SK-N-SH treated with all-trans-retinoic acid at 6 μM for 48 hours (cell line): ENCODE results near the gene PLCB4.

Experiments used
- ATAC-seq: fragments of 200-7000 bp; cut with Tn5 transposase; 3 replicates; pipeline ENCODE4 v1.9.1; 2020; ENCODE audit warnings: mild to moderate bottlenecking, moderate library complexity
- ARNTL ChIP-seq: fragments of 450-650 bp; formaldehyde crosslinking; IDR thresholded peaks from 2 replicates; pipeline ENCODE4 v1.5.0; 2020; ENCODE audit warnings: low read depth, mild to moderate bottlenecking, moderate library complexity, borderline replicate concordance
- BACH2 ChIP-seq: fragments of 250-450 bp; sonication (Bioruptor Pico); IDR thresholded peaks from 2 replicates; pipeline ENCODE4 v1.9.0; 2021; ENCODE audit warnings: mild to moderate bottlenecking, borderline replicate concordance
- CSDC2 ChIP-seq: fragments of 250-450 bp; sonication (Bioruptor Pico); IDR thresholded peaks from 2 replicates; pipeline ENCODE4 v1.5.0; 2020; ENCODE audit warnings: mild to moderate bottlenecking, moderate library complexity
- ESRRG ChIP-seq: fragments of 250-450 bp; sonication (Bioruptor Pico); IDR thresholded peaks from 2 replicates; pipeline ENCODE4 v1.6.1; 2021; ENCODE audit warnings: mild to moderate bottlenecking
- GLIS3 ChIP-seq: fragments of 250-450 bp; sonication (Bioruptor Pico); IDR thresholded peaks from 2 replicates; pipeline ENCODE4 v1.5.0; 2020; ENCODE audit warnings: mild to moderate bottlenecking, moderate library complexity
- ISL1 ChIP-seq: fragments of 250-450 bp; sonication (Bioruptor Pico); IDR thresholded peaks from 2 replicates; pipeline ENCODE4 v2.1.2; 2022; ENCODE audit warnings: mild to moderate bottlenecking, moderate library complexity
- OSR1 ChIP-seq: fragments of 250-450 bp; sonication (Bioruptor Pico); IDR thresholded peaks from 2 replicates; pipeline ENCODE4 v1.8.0; 2022; ENCODE audit warnings: moderate library complexity, mild to moderate bottlenecking, inconsistent platforms
- PPARA ChIP-seq: fragments of 250-450 bp; sonication (Bioruptor Pico); IDR thresholded peaks from 2 replicates; pipeline ENCODE4 v1.5.0; 2020; ENCODE audit warnings: mild to moderate bottlenecking, borderline replicate concordance
- RARB ChIP-seq: fragments of 250-450 bp; sonication (Bioruptor Pico); IDR thresholded peaks from 2 replicates; pipeline ENCODE4 v1.8.0; 2021; ENCODE audit warnings: mild to moderate bottlenecking, moderate library complexity
- SNAI2 ChIP-seq: fragments of 250-450 bp; sonication (Bioruptor Pico); IDR thresholded peaks from 2 replicates; pipeline ENCODE4 v1.5.0; 2020; ENCODE audit warnings: mild to moderate bottlenecking, moderate library complexity
- TCF4 ChIP-seq: fragments of 250-450 bp; sonication (Bioruptor Pico); IDR thresholded peaks from 2 replicates; pipeline ENCODE4 v1.8.0; 2021; ENCODE audit warnings: mild to moderate bottlenecking, moderate library complexity, borderline replicate concordance
- TOX ChIP-seq: fragments of 250-450 bp; sonication (Bioruptor Pico); IDR thresholded peaks from 2 replicates; pipeline ENCODE4 v1.8.0; 2021; ENCODE audit warnings: mild to moderate bottlenecking, moderate library complexity, borderline replicate concordance
- ZC3H10 ChIP-seq: fragments of 250-450 bp; sonication (Bioruptor Pico); IDR thresholded peaks from 2 replicates; pipeline ENCODE4 v1.5.1; 2021; ENCODE audit warnings: mild to moderate bottlenecking, moderate library complexity
- ZFP3 ChIP-seq: fragments of 250-450 bp; sonication (Bioruptor Pico); IDR thresholded peaks from 2 replicates; pipeline ENCODE4 v1.5.0; 2020; ENCODE audit warnings: mild to moderate bottlenecking, moderate library complexity
- ZFP30 ChIP-seq: fragments of 450-650 bp; formaldehyde crosslinking; IDR thresholded peaks from 2 replicates; pipeline ENCODE4 v1.5.0; 2022; ENCODE audit warnings: mild to moderate bottlenecking, moderate library complexity
- ZNF565 ChIP-seq: fragments of 450-650 bp; formaldehyde crosslinking; conservative IDR thresholded peaks from 2 replicates; pipeline ENCODE4 v1.5.0; 2020; ENCODE audit warnings: low read depth, mild to moderate bottlenecking, moderate library complexity
- TF ChIP-seq, protein P1 (sequence below): fragments of 250-450 bp; sonication (Bioruptor Pico); IDR thresholded peaks from 2 replicates; pipeline ENCODE4 v1.5.1; 2020; ENCODE audit warnings: low read depth, mild to moderate bottlenecking, moderate library complexity
- TF ChIP-seq, protein P2 (sequence below): fragments of 250-450 bp; sonication (Bioruptor Pico); IDR thresholded peaks from 2 replicates; pipeline ENCODE4 v1.5.1; 2021; ENCODE audit warnings: mild to moderate bottlenecking, moderate library complexity
- TF ChIP-seq, protein P3 (sequence below): fragments of 250-450 bp; sonication (Bioruptor Pico); IDR thresholded peaks from 2 replicates; pipeline ENCODE4 v1.5.0; 2020; ENCODE audit warnings: mild to moderate bottlenecking, moderate library complexity
- TF ChIP-seq, protein P4 (sequence below): fragments of 250-450 bp; sonication (Bioruptor Pico); IDR thresholded peaks from 2 replicates; pipeline ENCODE4 v1.8.0; 2021; ENCODE audit warnings: low read depth, mild to moderate bottlenecking, moderate library complexity, borderline replicate concordance

Gene PLCB4

DNA sequence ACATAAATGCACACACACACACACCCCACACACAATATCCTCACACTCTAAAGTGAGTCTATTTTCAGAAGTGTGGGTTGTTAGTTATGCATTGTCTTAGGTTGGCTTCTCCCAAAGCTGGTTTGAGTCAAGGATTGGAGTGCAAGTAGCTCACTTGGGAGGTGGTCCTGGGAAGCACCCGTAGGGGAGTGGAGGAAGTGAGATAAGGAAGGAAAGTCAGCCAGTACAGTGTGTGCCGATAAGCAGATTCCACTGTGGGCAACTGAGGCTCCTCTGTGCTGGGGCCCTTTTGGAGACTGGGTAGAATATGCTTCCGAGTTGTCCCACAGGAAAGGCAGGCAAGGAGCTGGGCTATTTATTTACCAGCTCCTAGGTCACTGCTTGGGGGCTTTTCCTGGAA lies 67.2 kb downstream of the PLCB4 start (continued):
- TF ChIP-seq, protein P1, sequence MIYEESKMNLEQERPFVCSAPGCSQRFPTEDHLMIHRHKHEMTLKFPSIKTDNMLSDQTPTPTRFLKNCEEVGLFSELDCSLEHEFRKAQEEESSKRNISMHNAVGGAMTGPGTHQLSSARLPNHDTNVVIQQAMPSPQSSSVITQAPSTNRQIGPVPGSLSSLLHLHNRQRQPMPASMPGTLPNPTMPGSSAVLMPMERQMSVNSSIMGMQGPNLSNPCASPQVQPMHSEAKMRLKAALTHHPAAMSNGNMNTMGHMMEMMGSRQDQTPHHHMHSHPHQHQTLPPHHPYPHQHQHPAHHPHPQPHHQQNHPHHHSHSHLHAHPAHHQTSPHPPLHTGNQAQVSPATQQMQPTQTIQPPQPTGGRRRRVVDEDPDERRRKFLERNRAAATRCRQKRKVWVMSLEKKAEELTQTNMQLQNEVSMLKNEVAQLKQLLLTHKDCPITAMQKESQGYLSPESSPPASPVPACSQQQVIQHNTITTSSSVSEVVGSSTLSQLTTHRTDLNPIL, result no peak
- TF ChIP-seq RARB (no peak), ARNTL (no peak), ZFP30 (no peak)

DNA sequence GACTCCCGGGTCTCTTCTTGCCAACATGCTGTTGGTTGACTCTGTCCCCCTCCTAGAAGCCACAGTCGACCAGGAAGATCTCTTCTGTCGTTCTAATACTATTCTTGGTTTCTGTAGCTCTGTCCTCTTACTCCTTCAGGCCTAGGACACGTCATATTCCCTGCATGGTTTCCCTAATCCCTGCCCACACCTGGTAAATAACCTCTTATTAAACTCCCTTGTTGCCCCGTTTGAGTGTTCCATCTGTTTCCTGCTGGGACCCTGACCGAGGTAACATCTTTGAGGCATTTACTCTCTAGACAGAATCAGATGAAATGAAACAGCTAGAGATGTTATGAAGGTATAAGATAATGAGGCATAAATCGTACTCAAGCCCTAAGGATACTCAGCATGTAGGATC lies 68.1 kb downstream of the PLCB4 start:
- no peak for TF ChIP-seq CSDC2 (CRISPR knock-in tag)
- TF ChIP-seq BACH2 (CRISPR knock-in tag), result no peak
- no peak for TF ChIP-seq ARNTL
- TF ChIP-seq, protein P1, result no peak
- TF ChIP-seq, all 23 proteins: peak for 0
- no peak for ATAC-seq

DNA sequence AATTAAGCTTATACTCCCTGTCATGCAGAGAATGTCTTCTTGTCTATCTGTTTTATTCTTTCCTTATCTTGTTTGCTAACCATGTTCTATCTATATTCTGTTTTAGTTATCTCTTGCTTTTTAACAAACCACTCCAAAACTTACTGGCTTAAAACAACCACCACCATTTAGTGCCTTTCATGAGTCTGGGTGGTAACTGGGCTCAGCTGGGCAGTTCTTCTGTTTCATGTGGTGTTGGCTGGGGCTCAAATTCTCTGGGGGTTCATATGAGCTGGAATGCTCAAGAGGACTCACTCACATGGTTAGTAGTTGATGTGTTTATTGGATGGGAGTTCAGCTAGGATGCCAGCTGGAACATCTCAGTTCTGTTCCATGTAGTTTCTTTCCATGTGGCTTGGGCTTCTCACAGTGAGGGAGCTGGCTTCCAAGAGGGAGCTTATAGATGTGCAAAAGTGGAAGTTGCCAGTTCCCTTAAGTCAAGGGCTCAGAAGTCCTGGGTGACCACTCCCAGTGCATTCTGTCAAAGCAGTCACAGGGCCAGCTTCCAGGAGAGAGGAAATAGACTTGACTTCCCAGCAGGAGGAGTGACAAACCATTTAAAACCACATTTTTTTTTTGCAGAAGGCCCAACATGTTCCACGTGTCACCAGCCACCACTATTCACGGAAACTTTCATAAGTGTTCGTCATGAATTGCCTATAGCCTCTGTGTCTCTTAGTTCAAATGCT lies 70.4 kb downstream of the PLCB4 start:
- TF ChIP-seq ZC3H10 (CRISPR knock-in tag) (no peak), ISL1 (CRISPR knock-in tag) (no peak), RARB (no peak), TOX (CRISPR knock-in tag) (no peak), TCF4 (CRISPR knock-in tag) (no peak), ZFP30 (no peak), ZFP3 (no peak), GLIS3 (CRISPR knock-in tag) (no peak), SNAI2 (CRISPR knock-in tag) (no peak), OSR1 (CRISPR knock-in tag) (no peak)
- ATAC-seq, result no peak

DNA sequence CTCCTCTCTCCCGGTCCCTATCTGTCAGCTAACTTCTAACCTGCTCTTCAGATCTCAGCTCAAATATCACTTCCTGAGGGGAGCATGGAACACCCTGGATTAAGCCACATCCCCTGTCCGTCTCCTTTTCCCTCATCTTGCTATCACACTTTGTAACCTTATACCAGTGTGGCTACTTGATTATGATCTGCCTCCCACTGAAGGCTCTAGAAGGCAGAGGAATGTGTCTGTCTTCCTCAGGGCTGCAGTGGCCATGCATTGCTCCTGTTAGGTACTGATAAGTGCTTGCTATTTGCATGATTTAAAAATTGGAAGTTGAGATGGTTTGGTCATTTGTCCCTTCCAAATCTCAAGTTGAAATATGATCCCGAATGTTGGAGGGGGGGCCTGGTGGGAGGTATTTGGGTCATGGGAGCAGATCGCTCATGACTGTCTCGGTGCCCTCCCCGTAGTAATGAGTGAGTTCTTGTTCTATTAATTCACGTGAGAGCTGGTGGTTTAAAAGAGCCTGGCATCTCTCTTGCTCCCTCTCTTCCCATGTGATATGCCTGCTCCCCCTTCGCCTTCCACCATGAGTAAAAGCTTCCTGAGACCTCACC lies 71.4 kb downstream of the PLCB4 start:
- ATAC-seq, result no peak
- TF ChIP-seq, protein P2, sequence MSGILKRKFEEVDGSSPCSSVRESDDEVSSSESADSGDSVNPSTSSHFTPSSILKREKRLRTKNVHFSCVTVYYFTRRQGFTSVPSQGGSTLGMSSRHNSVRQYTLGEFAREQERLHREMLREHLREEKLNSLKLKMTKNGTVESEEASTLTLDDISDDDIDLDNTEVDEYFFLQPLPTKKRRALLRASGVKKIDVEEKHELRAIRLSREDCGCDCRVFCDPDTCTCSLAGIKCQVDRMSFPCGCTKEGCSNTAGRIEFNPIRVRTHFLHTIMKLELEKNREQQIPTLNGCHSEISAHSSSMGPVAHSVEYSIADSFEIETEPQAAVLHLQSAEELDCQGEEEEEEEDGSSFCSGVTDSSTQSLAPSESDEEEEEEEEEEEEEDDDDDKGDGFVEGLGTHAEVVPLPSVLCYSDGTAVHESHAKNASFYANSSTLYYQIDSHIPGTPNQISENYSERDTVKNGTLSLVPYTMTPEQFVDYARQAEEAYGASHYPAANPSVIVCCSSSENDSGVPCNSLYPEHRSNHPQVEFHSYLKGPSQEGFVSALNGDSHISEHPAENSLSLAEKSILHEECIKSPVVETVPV (CRISPR knock-in tag), result no peak
- no peak for TF ChIP-seq SNAI2 (CRISPR knock-in tag)
- no peak for TF ChIP-seq ISL1 (CRISPR knock-in tag)
- TF ChIP-seq, protein P1, result no peak
- no peak for TF ChIP-seq PPARA (CRISPR knock-in tag)
- TF ChIP-seq ARNTL, result no peak
- TF ChIP-seq, protein P3, sequence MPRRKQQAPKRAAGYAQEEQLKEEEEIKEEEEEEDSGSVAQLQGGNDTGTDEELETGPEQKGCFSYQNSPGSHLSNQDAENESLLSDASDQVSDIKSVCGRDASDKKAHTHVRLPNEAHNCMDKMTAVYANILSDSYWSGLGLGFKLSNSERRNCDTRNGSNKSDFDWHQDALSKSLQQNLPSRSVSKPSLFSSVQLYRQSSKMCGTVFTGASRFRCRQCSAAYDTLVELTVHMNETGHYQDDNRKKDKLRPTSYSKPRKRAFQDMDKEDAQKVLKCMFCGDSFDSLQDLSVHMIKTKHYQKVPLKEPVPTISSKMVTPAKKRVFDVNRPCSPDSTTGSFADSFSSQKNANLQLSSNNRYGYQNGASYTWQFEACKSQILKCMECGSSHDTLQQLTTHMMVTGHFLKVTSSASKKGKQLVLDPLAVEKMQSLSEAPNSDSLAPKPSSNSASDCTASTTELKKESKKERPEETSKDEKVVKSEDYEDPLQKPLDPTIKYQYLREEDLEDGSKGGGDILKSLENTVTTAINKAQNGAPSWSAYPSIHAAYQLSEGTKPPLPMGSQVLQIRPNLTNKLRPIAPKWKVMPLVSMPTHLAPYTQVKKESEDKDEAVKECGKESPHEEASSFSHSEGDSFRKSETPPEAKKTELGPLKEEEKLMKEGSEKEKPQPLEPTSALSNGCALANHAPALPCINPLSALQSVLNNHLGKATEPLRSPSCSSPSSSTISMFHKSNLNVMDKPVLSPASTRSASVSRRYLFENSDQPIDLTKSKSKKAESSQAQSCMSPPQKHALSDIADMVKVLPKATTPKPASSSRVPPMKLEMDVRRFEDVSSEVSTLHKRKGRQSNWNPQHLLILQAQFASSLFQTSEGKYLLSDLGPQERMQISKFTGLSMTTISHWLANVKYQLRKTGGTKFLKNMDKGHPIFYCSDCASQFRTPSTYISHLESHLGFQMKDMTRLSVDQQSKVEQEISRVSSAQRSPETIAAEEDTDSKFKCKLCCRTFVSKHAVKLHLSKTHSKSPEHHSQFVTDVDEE (CRISPR knock-in tag), result no peak
- TF ChIP-seq CSDC2 (CRISPR knock-in tag), result no peak
- no peak for TF ChIP-seq GLIS3 (CRISPR knock-in tag)

DNA sequence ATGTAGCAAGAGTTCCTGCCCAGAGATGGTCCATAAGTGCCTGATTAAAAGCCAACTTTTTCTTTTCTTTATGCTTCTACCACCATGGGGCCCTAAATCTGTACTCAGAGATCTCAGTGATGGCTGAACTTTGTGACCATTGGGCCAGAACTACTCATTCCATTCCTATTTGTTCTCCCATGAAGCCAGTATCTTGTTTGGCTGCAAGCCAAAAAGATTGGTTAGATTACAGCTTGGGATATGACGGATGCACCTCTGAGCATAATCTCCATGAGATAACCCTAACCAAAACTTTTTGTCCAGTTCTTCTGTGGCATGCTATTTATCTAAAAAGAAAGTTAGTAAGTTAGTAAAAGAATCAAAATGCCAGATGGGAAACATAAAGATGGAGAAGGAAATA lies 72.2 kb downstream of the PLCB4 start:
- no peak for ATAC-seq
- TF ChIP-seq, protein P3 (CRISPR knock-in tag), result no peak
- TF ChIP-seq, protein P4, sequence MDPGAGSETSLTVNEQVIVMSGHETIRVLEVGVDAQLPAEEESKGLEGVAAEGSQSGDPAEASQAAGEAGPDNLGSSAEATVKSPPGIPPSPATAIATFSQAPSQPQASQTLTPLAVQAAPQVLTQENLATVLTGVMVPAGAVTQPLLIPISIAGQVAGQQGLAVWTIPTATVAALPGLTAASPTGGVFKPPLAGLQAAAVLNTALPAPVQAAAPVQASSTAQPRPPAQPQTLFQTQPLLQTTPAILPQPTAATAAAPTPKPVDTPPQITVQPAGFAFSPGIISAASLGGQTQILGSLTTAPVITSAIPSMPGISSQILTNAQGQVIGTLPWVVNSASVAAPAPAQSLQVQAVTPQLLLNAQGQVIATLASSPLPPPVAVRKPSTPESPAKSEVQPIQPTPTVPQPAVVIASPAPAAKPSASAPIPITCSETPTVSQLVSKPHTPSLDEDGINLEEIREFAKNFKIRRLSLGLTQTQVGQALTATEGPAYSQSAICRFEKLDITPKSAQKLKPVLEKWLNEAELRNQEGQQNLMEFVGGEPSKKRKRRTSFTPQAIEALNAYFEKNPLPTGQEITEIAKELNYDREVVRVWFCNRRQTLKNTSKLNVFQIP (CRISPR knock-in tag), result no peak
- TF ChIP-seq TCF4 (CRISPR knock-in tag) (no peak), ARNTL (no peak), ESRRG (CRISPR knock-in tag) (no peak), PPARA (CRISPR knock-in tag) (no peak), ZNF565 (CRISPR knock-in tag) (no peak)
